ENCODE results near the gene IQCN.

The IQCN gene

GRCh38 chr19:18231775-18232174, 42.5 kb downstream of the IQCN start:
- H3K27ac ChIP-seq = no peak overlapping the region
- TF ChIP-seq ZFX (IDR thresholded peaks at IDR 0.05) = no peak
- TF ChIP-seq, protein P1, sequence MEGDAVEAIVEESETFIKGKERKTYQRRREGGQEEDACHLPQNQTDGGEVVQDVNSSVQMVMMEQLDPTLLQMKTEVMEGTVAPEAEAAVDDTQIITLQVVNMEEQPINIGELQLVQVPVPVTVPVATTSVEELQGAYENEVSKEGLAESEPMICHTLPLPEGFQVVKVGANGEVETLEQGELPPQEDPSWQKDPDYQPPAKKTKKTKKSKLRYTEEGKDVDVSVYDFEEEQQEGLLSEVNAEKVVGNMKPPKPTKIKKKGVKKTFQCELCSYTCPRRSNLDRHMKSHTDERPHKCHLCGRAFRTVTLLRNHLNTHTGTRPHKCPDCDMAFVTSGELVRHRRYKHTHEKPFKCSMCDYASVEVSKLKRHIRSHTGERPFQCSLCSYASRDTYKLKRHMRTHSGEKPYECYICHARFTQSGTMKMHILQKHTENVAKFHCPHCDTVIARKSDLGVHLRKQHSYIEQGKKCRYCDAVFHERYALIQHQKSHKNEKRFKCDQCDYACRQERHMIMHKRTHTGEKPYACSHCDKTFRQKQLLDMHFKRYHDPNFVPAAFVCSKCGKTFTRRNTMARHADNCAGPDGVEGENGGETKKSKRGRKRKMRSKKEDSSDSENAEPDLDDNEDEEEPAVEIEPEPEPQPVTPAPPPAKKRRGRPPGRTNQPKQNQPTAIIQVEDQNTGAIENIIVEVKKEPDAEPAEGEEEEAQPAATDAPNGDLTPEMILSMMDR (conservative IDR thresholded peaks at IDR 0.05) = no peak

GRCh38 chr19:18230941-18231734, 43.1 kb downstream of the IQCN start:
- H3K27ac ChIP-seq = no peak overlapping the region
- TF ChIP-seq, protein P1 (conservative IDR thresholded peaks at IDR 0.05) = no peak
- TF ChIP-seq ZFX (IDR thresholded peaks at IDR 0.05) = no peak

- no peak overlapping the region for H3K27ac ChIP-seq
- no peak for TF ChIP-seq ZFX (IDR thresholded peaks at IDR 0.05)
- TF ChIP-seq, protein P1 (conservative IDR thresholded peaks at IDR 0.05) = no peak
These were observed 44.3 kb downstream of the IQCN start for GRCh38 chr19:18229915-18230314.

GRCh38 chr19:18229474-18229873, 44.8 kb downstream of the IQCN start:
- H3K27ac ChIP-seq = no peak overlapping the region
- TF ChIP-seq ZFX (IDR thresholded peaks at IDR 0.05) = no peak
- TF ChIP-seq, protein P1 (conservative IDR thresholded peaks at IDR 0.05) = no peak; the same call in 1 of the 2 replicates

GRCh38 chr19:18227781-18228271, 46.4 kb downstream of the IQCN start:
- TF ChIP-seq, protein P1 (conservative IDR thresholded peaks at IDR 0.05) = no peak
- TF ChIP-seq ZFX (IDR thresholded peaks at IDR 0.05) = no peak

DNA sequence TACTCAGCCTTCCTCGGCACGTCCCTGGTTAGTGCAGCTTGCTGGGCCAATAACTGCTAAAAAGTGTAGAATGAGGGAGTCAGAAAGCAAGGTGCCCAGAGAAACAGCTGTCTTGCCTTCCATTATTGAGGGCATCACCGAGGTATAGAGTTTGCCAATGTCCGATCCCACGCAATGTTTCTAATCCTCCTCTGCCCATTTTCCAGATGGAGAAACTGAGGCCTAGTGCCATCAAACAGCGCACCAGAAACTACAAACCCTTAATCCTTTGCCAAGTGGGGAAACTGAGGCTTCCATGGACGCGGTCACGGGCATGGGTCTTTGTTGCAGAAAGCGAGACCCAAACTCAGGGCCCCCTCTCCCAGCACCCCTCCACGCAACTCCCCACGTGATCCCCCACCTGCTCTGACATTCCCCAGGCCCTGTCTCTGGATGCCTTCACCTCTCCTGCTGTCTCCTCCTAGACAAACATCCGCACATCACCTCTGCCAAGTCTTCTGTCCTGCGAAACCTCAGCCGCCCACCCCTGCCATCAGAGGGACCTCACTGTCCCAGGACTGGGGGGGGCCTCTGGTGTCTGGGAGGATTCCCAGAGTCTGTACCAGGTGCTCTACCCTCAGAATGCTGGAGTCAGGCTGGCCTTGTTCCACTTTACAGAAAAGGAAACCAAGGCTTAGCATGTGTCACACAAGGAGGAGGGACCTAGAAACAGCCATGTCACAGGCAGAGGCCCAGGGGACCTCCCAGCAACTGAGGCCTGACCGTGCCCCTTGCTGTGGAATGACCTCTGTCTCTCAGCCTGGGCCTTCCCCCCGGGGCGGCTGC, 47.1 kb downstream of the IQCN start:
- no peak for TF ChIP-seq ZFX (IDR thresholded peaks at IDR 0.05)
- TF ChIP-seq, protein P1 (conservative IDR thresholded peaks at IDR 0.05) = no peak
- no peak overlapping the region for H3K27ac ChIP-seq

More at GRCh38 chr19:18227781-18228271, 46.4 kb downstream of the IQCN start:
- H3K27ac ChIP-seq = no peak overlapping the region

Data from C4-2B (cell line).